ENCODE results near the gene ST14.
"Not testable (repeated sequence)": the region's sequence is repeated elsewhere in the genome, so short reads cannot be mapped to it uniquely, and the experiment has no call there.

Gene ST14

GRCh38 chr11:130165601-130166456 lies 6.2 kb downstream of the ST14 start:
- FAIRE-seq, result no peak

- no peak for FAIRE-seq
These were observed 6.8 kb downstream of the ST14 start for GRCh38 chr11:130166457-130166784.

- no peak for FAIRE-seq
These were observed 7.6 kb downstream of the ST14 start for GRCh38 chr11:130167146-130167545.

- FAIRE-seq, result no peak
These were observed 8.5 kb downstream of the ST14 start for GRCh38 chr11:130168105-130168504.

DNA sequence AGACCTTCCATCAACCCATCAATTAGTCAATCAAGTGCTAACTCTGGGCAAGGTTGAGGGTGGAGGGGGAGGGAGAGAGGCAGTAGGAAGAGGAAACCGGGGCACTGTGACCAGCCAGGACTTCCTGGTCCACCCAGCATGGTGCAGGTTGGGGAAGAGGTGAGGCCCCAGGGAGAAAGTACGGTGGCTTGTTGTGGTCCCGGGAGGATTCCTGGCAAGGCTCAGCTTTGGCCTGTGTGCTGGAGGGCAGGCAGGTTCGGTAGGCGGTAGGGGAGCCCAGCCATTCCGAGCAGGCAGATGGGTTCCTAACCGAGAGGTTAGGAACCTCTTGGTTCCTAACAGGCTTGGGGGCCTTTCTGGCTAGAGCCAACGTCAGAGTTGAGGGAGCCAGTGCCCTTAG lies 10.8 kb downstream of the ST14 start:
- no peak for FAIRE-seq

- no peak for FAIRE-seq
These were observed 12.0 kb downstream of the ST14 start for GRCh38 chr11:130171534-130171933.

DNA sequence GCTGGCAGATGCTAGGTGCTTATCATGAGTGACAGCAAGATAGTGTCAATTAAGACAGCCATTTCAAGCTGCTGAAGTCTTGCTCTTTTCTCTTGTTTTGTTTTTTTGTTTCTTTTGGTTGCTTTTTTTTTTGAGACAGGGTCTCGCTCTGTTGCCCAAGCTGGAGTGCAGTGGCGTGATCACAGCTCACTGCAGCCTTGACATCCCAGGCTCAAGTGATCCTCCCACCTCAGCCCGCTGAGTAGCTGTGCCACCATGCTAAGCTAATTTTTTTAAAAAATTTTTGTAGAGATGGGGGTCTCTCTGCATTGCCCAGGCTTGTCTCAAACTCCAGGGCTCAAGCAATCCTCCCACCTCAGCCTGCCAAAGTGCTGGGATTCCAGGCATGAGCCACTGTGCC lies 12.4 kb downstream of the ST14 start:
- FAIRE-seq, result not testable (repeated sequence)

GRCh38 chr11:130174642-130175041 lies 15.1 kb downstream of the ST14 start:
- no peak for FAIRE-seq

DNA sequence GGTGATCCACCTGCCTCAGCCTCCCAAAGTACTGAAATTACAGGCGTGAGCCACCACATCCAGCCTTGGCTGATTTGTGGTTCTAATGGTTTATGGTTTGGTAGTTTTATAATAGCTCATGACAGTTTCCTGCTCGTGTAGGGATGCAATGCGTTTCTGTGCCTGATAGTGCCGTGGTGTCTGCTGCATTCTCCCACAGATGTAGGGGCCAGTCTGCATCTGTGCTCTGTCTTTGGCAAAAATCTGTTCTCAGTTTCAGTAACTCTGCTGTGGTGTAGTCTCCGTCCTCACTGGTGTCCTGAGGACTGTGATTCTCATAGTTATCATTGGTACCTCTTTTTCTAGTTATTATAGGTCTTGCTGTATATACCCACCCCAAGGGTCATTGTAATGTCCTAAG lies 16.3 kb downstream of the ST14 start:
- FAIRE-seq, result no peak

DNA sequence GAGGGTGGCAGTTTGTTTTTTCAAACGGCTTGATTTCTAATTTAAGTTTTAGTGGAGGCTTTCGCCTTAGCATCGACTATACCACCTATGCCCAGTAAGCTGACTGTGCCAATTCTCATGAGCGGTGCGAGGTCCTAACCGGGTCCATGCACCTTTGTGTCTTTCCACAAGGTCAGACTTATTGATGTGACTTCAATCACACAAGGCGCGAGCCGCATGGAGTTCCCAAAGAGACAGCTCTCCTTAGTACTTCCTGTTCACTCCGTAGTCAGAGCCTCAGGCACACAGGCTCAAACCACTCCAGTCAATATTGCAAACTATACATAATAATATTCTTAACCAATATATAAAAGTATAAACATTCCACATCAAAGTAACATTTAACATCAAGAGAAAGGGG lies 18.2 kb downstream of the ST14 start:
- no peak for FAIRE-seq

DNA sequence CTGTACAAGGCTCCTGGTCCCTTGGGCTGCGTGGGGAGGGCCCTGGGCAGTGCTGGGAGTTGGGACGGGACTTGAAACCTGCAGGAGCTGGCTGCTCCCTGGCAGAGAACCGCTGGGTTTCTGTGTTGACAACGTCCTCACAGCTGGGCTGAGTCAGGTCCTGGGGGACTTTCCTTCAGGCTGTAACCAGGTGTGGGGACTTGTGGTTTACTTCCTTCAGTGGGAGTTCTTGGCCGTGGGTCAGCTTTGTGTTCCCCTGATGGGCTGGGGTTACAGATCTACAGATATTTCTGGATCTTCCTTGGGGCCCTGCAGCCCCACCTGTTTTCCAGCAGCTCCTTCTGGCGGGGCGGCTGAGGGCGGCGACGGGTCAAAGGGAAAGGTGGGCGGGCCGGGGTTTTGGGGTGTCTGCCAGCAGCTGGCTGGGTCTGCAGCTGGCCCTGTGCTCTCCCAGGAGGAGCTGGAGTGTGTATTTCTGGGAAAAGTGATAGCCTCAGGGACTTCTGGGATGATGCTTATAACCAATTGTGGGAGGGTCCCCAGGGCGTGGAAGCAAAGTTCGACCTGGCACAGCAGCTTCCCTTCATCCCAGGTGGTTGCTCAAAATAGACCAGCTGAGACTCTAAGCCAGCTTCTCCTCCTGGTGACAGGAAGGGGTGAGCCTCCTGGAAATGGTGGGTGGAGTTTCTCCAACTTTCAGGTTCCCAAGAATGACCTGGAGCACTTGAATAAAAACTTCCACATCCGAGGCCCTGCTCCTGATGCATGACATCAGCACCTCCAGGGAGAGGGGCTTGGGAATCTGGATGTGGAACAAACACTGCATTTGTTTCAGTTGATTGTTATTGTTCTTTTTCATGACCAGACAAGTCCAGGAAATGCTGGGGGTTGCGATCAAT lies 19.1 kb downstream of the ST14 start:
- FAIRE-seq, result no peak

GRCh38 chr11:130179396-130180306 lies 20.1 kb downstream of the ST14 start:
- FAIRE-seq, result no peak

DNA sequence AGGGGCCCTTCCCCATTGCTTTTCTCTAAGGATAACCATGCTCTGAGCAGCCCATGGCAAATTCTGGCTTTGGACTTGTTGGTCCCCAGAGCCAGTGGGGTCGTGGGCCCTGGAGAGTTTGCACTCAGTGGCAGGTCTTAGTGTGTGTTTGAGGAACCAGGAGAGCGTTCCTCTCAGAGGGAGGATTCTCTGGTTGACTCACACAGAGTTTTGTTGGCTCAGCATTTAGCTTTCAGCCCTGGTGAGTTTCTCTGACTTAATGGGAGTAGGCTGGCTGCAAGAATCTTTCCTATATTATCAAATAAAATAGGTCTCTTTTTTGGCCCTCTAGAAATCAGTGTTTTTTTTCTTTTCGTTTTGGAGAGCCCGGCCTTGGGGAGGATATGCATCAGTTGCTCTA lies 20.9 kb downstream of the ST14 start:
- no peak for FAIRE-seq

- FAIRE-seq, result no peak
These were observed 21.3 kb downstream of the ST14 start for GRCh38 chr11:130180896-130181294.

- no peak for FAIRE-seq
These were observed 22.0 kb downstream of the ST14 start for GRCh38 chr11:130181295-130182272.

DNA sequence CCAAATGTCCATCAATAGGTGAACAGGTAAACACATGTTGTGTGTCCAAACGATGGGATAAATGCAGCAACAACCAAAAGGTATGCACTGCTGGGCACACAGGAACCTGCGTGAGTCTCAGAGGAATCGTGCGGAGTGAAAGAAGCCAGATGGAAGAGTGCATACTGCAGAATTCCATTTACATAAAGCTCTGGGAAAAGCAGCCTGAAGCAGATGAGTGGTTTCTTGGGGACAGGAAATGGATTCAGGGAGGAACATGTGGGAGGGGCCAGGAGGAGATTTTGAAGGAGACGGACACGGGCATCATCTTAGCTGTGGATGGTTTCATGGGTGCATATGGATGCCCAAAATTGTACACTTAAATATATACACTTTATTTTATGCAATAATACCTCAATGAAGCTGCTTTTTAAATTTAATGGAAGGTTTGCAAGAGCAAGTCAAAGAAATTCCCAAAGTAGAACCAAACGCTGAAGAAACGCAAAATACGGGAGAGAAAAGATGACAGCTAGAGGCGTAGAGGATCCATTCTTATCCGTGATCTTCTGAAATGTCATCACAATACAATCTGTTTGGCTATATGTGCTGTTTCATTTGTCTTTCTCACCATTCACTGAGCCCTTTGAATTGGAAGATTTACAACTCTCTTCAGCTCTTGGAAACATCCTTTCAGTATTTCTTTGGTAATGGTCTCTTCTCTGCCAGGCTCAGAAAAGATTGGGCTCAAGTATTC lies 24.5 kb downstream of the ST14 start:
- FAIRE-seq, result no peak

DNA sequence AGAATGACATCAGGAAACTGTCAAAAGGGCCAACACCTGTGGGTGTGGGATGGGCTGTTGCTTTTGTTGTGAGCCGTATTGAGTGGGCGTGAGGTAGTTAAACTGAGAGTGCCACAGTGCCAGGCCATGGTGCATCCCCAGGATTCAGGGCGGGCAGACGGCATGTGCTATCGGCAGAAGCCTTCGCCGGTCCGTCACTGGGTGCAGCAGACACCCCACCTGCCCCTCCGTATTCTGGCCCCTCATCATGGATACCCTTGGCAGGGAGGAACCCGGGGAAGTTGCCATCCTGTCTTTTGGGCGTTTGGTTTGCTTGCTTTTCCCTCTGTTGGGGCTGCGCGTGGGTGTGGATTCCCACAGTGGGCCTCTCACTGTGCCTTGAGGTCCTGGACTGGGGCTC lies 27.5 kb downstream of the ST14 start:
- no peak for FAIRE-seq

- no peak for FAIRE-seq
These were observed 28.5 kb downstream of the ST14 start for GRCh38 chr11:130188047-130188446.

- no peak for FAIRE-seq
These were observed 29.2 kb downstream of the ST14 start for GRCh38 chr11:130188585-130189347.

GRCh38 chr11:130189492-130190210 lies 30.1 kb downstream of the ST14 start:
- no peak for FAIRE-seq

All from A204.1 (cell line).